SU-DHL-6 (cell line): ENCODE results near the gene SLC39A1.

ENCODE experiments used
- CTCF ChIP-seq: fragments of 200-600 bp; sonication (generic); IDR thresholded peaks from one replicate; pipeline ENCODE4 v1.5.1; 2017; ENCODE audit warnings: antibody characterized with exemption, mild to moderate bottlenecking, low read length, moderate library complexity; ENCODE audit not compliant: insufficient read depth, poor library complexity, severe bottlenecking
- EZH2phosphoT487 ChIP-seq: fragments of 200-600 bp; sonication (generic), shearing (Covaris generic); conservative IDR thresholded peaks from 2 replicates; pipeline ENCODE4 v1.6.1; 2018; ENCODE audit warnings: mild to moderate bottlenecking, antibody characterized with exemption, low read length, moderate library complexity, mixed read lengths

GRCh38 chr1:153960206-153960605, 3.1 kb downstream of the SLC39A1 start:
- TF ChIP-seq CTCF: no peak
- TF ChIP-seq EZH2phosphoT487: no peak
